Stimulated activated CD4-positive, alpha-beta T cell treated with anti-CD3 and anti-CD28 coated beads, Interleukin-15, amount 100 ng/mL, for 48 hours (primary cell): ENCODE measurements around the gene CRACR2B.
A peak's percentile ranks its signal among the peaks of the same experiment; 100 is the strongest.

Source experiments
- DNase-seq, 2 donors: peaks; one replicate each; pipeline ENCODE4 v3.0.0-alpha.2; 2020; ENCODE audit warnings: low read depth in 2 of 2

The CRACR2B gene

GRCh38 chr11:810040-810567 is 17.6 kb upstream of the CRACR2B start:
- no peak for DNase-seq

- no peak for DNase-seq
Measured at GRCh38 chr11:811446-812245, 16.1 kb upstream of the CRACR2B start.

GRCh38 chr11:812390-812789 is 15.3 kb upstream of the CRACR2B start:
- DNase-seq: no peak

DNA sequence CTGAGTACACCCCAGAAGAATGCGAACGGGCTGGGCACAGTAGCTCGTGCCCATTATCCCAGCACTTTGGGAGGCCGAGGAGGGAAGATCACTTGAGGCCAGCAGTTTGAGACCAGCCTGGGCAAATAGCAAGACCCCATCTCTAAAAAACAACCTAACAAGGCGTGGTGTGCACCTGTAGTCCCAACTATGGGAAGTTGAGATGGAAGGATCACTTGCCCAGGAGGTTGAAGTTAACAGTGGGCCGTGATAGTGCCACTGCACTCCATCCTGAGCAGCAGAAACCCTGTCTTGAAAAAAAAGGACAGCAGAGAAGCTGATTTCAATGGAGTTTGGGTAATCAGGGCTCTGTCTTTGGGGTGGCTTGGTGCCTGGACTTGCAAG is 14.7 kb upstream of the CRACR2B start:
- no peak for DNase-seq

DNA sequence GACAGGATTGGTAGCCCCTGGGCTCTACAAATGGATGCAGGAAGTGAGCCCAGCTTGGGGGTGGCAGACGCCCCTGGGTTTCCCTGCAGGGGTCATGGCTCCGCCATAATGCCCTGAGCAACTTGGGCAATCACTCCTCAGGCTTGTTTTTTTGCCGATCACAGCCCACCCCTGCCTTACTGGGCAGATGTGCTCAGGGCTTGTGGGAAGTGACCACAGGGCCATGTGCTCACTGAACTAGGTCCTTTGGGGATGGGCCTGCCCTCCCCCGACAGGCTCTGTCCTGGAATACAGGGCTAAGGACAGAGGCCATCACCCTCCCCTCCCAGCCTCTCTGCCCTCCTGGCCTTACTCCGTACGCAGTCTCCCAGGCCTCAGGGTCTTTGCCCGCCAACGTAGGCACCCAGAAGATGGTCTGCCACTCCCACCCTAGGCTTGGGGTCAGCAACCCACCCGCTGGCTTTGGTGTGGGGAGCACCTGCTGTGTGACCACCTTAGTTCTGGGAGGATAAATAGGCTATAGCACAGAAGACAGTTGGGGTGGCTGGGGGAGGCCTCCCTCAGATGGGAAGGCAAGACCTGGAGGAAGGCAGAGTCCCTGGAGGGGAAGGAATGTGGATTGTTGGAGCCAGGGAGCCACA is 14.1 kb upstream of the CRACR2B start:
- DNase-seq: no peak

DNA sequence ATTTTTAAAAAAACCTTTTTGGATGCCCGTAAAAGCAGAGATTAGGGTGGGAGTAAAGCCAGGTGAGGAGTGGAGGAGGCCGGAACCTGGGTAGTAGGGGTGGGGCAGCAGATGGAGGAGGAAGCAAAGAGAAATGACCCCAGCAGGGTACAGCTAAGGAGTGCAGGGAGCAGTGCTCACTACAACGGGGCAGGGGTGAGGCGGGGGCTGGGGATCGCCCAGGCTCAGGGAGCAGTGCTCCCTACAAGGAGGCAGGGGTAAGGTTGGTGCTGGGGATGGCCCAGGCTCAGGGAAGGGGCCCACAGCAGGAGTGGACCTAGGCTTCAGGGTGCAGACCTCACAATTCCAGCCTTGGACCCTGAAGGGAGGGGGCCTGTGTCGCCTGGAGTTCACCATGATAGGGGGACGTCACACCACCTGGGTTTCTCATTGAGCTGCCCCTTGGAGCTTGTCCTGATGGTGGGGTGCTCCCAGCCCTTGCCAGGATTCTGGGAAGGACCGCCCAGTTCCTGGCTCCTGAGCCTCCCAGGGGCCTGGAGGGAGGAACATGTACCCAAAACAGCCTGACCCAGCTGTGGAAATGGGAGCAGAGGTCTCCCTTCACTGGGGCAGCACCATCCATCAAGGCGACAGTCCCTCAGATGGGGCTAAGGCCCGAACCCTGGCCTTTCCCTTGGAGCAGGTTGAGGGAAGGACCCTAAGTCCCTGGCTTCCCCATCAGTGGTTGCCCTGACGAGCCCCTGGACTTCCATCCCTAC is 11.9 kb upstream of the CRACR2B start:
- no peak for DNase-seq

DNA sequence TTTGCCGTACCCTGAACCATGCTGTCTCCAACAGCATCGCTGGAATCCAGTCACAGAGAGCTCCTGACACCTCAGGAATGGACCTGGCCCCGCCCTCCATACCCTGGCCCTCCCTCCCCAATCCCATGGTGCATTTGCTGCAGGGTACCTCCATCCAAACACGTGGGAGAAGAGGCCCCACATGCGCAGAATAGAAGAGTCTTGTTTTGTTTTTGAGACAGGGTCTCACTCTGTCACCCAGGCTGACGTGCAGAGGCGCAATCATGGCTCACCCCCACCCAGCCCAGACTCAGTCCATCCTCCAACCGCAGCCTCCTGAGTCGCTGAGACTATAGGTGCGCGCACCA is 11.3 kb upstream of the CRACR2B start:
- no peak for DNase-seq

DNA sequence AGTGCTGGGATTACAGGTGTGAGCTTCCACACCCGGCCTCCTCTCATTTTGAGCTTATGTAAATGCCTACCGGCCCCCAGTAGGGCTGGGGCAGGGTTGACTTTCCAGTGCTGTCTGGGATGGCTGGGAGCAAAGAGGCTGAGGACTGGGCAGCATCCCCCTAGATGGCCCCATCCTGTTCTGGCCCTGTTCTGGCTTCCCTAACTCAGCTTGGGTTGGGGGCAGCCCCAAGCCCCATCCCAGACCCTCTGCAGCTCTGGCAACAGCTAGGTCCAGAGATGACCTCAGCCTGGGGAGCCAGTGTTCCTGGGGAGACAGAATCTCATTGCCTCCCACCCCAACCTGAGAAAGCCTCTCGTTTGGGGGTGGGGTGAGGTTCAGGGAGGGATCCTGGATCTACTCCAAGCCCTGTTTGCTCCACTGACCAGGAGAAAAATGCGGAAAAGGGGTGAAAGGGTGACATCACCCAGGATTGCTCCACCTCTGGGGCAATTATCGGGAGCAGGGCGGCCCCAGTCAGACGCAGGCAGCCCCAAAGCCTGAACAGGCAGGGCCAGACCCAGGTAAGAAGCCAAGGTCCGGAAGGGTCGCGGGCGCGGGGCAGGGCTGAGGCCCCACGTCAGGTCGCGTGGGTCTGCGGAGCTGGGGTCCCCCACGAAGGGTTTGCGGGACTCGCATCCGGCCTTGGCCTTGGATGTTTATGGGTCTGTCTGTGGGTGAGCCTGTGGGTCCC is 9.2 kb upstream of the CRACR2B start, which contains the start of gene PNPLA2:
TSS of gene PNPLA2 (plus strand) at position 519 of the 733 bp plus-strand sequence. CDS start 805 bp downstream, outside the sequence.
- DNase-seq: no peak

DNA sequence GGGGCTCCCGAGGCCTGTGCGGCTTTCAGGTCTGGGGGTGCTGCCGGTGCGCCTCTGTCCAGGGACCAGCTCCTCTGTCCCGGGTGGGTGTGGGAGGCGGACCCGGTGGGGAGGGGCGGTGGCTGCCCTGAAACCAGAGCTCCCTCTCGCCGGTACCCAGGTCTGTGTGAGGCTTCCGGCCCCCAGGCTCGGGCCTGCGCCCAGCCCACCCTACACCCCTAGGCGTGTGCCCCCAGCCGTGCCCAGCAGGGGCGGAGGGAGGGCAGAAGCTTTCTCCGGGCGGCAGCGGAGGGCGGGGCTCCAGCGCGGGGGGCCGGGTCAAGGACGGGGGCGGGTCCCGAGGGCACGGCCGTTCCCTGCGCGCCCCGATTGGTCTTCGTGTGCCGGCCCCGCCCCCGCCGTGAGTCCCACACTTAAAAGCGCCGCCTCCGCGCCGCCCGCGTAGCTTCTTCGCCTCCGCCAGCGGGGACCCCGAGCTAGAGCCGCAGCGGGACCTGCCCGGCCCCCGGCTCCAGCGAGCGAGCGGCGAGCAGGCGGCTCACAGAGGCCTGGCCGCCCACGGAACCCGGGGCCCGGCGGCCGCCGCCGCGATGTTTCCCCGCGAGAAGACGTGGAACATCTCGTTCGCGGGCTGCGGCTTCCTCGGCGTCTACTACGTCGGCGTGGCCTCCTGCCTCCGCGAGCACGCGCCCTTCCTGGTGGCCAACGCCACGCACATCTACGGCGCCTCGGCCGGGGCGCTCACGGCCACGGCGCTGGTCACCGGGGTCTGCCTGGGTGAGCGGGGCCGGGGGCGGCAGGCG is 8.4 kb upstream of the CRACR2B start:
- peak; percentile 77 to 86 for DNase-seq

DNA sequence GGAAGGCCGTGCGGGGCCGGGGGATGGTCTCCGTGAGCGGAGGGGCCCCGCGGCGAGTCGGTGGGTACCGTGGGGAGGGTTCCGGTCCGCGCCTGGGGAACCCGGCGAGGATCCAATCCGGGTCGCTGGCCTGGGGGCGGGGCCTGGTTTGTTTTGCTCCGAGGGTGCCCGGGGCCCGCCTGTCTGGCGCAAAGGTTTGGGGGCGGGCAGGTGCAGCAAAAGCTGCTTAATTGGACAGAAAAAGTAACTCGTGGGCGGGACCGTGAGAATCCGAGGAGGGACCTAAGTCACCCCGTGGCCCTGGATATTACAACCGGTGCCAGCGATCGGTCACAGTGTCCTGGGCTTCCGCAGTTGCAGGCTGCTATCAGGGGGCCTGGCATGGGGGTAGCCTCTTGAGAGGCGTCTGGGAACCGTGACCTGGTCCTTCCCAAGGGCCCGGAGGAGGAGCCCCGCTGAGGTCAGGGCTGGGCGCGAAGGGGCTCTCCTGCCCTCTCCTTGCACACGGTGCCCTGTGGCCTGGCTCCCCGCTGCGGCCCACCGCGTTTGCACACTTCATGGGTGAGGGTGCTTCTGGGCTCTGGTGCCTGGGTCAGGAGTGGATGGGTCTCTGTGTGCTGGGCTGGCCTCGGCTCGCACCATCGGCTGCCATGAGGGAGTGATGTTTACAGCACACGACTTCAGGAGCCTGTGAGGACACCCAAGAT is 7.6 kb upstream of the CRACR2B start:
- DNase-seq: peak; percentile 88 to 91

- DNase-seq: no peak
Measured at GRCh38 chr11:820655-821511, 6.8 kb upstream of the CRACR2B start.

DNA sequence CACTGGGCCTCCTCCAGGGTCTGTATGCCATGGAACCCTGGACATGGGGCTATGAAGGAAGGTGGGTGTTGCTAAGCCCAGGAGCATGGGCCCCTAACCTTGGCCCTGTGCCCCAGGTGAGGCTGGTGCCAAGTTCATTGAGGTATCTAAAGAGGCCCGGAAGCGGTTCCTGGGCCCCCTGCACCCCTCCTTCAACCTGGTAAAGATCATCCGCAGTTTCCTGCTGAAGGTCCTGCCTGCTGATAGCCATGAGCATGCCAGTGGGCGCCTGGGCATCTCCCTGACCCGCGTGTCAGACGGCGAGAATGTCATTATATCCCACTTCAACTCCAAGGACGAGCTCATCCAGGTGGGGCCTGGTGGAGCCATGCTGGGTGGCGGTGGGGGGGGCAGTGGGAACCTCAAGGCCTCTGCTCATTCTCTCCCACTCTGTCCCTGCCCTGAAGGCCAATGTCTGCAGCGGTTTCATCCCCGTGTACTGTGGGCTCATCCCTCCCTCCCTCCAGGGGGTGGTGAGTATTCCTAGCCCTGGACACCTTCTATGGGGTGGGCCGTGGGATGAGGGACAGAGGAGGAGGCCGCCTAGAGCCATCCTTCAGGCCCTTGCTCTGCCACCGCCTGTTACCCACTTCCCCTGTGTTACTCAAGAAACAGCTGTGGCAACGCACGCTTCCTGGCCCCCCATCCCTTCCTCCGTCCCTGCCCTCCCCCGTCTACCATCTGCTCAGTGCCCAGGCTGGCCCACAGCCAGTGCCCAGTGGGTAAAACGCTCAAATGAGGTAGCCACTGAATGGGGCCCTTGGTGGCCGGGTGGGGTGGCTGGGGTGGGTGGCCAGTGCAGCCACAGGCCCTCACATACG is 6.0 kb upstream of the CRACR2B start:
- no peak for DNase-seq

GRCh38 chr11:823441-824291 is 4.1 kb upstream of the CRACR2B start:
- DNase-seq: no peak

DNA sequence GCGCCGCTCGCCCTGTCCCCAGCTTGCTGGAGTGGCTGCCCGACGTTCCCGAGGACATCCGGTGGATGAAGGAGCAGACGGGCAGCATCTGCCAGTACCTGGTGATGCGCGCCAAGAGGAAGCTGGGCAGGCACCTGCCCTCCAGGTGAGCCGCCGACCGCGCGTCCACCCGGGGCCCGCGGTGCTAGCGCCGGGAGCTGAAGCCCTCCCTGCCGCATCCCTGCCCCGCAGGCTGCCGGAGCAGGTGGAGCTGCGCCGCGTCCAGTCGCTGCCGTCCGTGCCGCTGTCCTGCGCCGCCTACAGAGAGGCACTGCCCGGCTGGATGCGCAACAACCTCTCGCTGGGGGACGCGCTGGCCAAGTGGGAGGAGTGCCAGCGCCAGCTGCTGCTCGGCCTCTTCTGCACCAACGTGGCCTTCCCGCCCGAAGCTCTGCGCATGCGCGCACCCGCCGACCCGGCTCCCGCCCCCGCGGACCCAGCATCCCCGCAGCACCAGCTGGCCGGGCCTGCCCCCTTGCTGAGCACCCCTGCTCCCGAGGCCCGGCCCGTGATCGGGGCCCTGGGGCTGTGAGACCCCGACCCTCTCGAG is 3.3 kb upstream of the CRACR2B start:
- DNase-seq: no peak

GRCh38 chr11:824942-825341 is 2.8 kb upstream of the CRACR2B start:
- DNase-seq: no peak

- DNase-seq: no peak
Measured at GRCh38 chr11:825366-826226, 2.1 kb upstream of the CRACR2B start.
